LNCaP clone FGC (cell line): Measurements from ENCODE around the gene ASCC1.
"Not testable (repeated sequence)": the region's sequence is repeated elsewhere in the genome, so short reads cannot be mapped to it uniquely, and the experiment has no call there.

Experiments used
- DNase-seq: peaks from one replicate; pipeline ENCODE4 v3.0.0-alpha.2; 2011; ENCODE audit warnings: low read depth
- H3K4me3 ChIP-seq: 2 replicates; pipeline ENCODE4 v1.5.1; 2011; ENCODE audit warnings: mild to moderate bottlenecking, low read depth, low read length, control low read depth
- CTCF ChIP-seq: IDR thresholded peaks from 2 replicates; pipeline ENCODE4 v1.5.1; 2012; ENCODE audit warnings: mild to moderate bottlenecking; ENCODE audit not compliant: control insufficient read depth, insufficient read depth; ENCODE audit errors: extremely low read depth

ASCC1 gene

GRCh38 chr10:72109636-72110157, 106.4 kb downstream of the ASCC1 start:
- no peak for TF ChIP-seq CTCF
- no peak overlapping the region for H3K4me3 ChIP-seq
- DNase-seq: no peak

DNA sequence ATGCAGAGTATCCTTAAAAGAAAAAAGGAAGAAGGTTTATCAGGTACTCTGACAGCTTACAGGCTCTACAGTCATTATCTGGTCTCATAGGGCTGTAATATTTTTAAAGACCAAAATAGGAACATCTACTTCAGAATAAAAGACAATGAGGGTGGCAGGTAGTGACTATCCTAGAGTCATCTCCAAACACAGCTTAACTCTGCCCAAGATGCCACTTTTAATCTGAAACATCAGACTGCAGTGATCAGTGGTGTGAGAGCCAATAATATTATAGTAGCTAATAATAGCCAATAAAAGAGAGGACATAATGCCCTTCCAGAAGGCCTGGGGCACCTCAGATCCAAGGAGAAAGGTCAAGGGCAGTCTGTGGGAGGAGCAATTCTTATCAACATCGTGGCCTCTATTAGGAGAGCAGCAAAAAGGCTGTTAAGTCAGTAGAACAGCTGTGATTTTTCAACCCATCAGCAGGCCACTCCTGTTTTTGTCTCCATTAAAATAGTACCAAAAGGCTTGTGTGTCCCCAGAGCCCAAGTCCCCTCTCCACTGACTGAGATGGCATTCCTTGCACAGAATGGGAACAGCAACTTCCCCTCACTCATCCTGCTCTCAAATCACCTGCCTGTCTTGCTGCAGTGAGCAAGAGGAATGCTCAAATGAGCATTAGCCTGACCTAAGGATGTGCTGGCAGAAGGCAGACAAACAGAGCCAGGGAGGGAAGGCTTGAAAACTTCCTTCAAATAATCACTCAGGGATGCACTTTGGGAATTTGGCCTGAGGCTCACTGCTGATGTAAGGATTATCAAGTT, 107.0 kb downstream of the ASCC1 start:
- no peak for TF ChIP-seq CTCF
- DNase-seq: no peak
- H3K4me3 ChIP-seq: no peak overlapping the region

GRCh38 chr10:72108004-72108370, 108.1 kb downstream of the ASCC1 start:
- H3K4me3 ChIP-seq, DNase-seq: not testable (repeated sequence)

GRCh38 chr10:72107325-72108003, 108.6 kb downstream of the ASCC1 start:
- no peak for DNase-seq
- H3K4me3 ChIP-seq: no peak overlapping the region
- TF ChIP-seq CTCF: no peak

GRCh38 chr10:72106896-72107295, 109.2 kb downstream of the ASCC1 start:
- DNase-seq: no peak
- no peak for TF ChIP-seq CTCF
- no peak overlapping the region for H3K4me3 ChIP-seq

GRCh38 chr10:72106154-72106849, 109.8 kb downstream of the ASCC1 start:
- no peak for TF ChIP-seq CTCF
- DNase-seq: no peak

GRCh38 chr10:72105710-72106109, 110.4 kb downstream of the ASCC1 start:
- TF ChIP-seq CTCF: no peak
- H3K4me3 ChIP-seq: no peak overlapping the region
- no peak for DNase-seq

More at GRCh38 chr10:72106154-72106849, 109.8 kb downstream of the ASCC1 start:
- H3K4me3 ChIP-seq: no peak overlapping the region
